Activated naive CD4-positive, alpha-beta T cell treated with anti-CD3 and anti-CD28 coated beads, Interleukin-2, amount 50 U/mL, for 72 hours (primary cell): ENCODE measurements around the gene C1QC. TPM values are rescaled to one million over a fixed set of nuclear protein-coding genes. Genes with fewer than 3 reads are reported as not detected.

ENCODE experiments used
- ATAC-seq, 2 donors: fragments of 150-1000 bp; cut with Tn5 transposase; 2 replicates each; pipeline ENCODE4 v1.10.0; 2021; ENCODE audit warnings: mild to moderate bottlenecking in 2 of 2, moderate library complexity in 2 of 2
- DNase-seq, 2 donors: peaks; one replicate each; pipeline ENCODE4 v3.0.0; 2021 to 2022; ENCODE audit warnings: low spot score in 2 of 2
- H3K27ac Mint-ChIP-seq, 2 donors: one replicate each; pipeline ENCODE4 v1.8.0; 2022; ENCODE audit warnings: mild to moderate bottlenecking in 2 of 2, mixed read lengths in 2 of 2
- H3K36me3 Mint-ChIP-seq, 2 donors: one replicate each; pipeline ENCODE4 v1.8.0; 2022; ENCODE audit warnings: mixed read lengths in 2 of 2
- H3K9me3 Mint-ChIP-seq, 2 donors: one replicate each; pipeline ENCODE4 v1.8.0; 2022; ENCODE audit warnings: mixed read lengths in 2 of 2
- total RNA-seq, 2 donors: library from RNA; stranded (reverse); gene quantifications; one replicate each; pipeline ENCODE4 v1.2.3, GENCODE V29; 2022

Gene C1QC
- total RNA-seq, 2 donors from 2014 or later, result not detected

DNA sequence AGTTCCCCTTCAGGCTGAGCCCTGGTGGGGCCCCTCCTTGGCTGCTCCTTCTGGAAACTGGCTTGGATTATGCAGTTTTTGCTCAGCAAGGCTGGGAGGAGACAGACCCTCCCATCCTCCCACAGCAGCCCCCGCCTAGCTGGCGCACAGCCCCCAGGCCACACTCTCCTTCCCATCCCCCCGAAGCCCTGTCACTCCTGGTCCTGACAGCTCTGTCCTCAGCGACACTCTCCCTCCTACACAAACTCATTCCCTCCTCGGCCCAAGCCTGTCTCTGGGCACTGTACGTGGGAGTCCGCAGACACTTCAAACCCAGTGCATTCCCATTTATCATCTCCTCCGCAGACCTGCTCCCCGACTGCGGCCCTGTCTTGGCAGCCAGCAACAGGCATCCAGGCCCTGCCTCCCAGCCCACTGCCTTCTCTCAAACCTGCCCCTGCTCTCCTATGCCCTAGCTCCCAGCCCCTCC, 42.2 kb downstream of the C1QC start:
- DNase-seq (no peak), ATAC-seq (no peak)
- Mint-ChIP-seq H3K36me3 (no peaks in the 10 kb centered on the region), H3K9me3 (no peaks in the 10 kb centered on the region), H3K27ac (no peak overlapping the region)

DNA sequence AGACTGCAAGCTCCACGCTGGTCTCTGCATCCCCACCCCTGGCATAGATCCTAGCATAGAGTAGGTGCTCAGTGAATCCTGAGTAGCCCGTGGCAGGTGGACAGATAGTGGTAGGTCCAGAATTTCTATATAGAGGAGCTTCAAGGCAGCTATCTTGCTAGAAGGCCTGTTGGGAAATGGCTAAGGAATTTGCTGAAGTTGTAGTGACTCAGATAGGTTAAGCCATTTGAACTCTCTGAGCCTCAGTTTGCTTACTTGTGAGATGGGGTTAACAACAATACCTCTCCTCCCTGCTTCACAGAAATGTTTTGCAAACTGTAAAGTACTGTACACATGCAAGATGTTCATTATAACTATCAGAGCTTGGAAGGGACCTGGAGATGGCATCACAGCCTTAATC, 43.8 kb downstream of the C1QC start:
- no peaks in the 10 kb centered on the region for H3K9me3 Mint-ChIP-seq
- DNase-seq (no peak), ATAC-seq (no peak)
- no peaks in the 10 kb centered on the region for H3K36me3 Mint-ChIP-seq
- no peak overlapping the region for H3K27ac Mint-ChIP-seq

DNA sequence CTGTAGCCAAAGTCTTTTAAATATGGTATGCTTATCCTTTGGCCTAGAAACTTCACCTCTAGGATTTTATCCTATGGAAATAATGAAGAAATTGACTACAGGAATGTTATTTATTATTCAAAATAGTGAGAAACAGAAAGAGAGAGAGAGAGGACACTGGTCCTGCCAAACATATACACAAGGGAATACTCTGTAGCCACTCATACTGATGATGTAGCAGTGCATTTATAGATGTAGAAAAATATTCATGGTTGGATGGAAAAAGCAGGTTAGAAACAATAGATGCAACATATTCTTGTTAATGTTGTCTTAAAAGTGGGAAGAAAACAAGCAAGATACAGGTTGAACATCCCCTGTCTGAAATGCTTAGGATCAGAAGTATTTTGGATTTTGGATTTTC, 45.0 kb downstream of the C1QC start:
- DNase-seq (no peak), ATAC-seq (no peak)
- Mint-ChIP-seq H3K27ac (no peak overlapping the region), H3K9me3 (no peaks in the 10 kb centered on the region), H3K36me3 (no peaks in the 10 kb centered on the region)

DNA sequence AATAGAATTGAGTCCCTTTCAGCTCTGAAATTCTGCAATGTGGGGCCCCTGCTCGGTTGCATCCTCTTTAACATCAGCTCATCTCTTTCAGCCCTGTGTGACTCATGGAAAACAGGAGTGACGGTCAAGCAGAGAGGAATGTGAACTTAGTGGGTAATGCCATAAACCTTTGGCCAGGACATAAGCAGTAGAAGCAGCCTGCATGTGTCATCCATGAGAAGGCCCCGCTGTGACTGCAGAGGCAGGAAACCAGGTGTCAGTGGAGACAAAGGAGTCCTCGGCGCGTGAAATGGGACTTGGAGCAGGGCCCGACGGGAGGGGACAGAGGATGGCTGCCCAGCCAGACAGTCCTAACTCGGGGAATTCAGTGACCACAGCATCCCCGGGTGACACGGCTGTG, 46.1 kb downstream of the C1QC start:
- Mint-ChIP-seq H3K9me3 (no peaks in the 10 kb centered on the region), H3K36me3 (no peaks in the 10 kb centered on the region), H3K27ac (no peak overlapping the region)
- DNase-seq, result no peak
- no peak for ATAC-seq

DNA sequence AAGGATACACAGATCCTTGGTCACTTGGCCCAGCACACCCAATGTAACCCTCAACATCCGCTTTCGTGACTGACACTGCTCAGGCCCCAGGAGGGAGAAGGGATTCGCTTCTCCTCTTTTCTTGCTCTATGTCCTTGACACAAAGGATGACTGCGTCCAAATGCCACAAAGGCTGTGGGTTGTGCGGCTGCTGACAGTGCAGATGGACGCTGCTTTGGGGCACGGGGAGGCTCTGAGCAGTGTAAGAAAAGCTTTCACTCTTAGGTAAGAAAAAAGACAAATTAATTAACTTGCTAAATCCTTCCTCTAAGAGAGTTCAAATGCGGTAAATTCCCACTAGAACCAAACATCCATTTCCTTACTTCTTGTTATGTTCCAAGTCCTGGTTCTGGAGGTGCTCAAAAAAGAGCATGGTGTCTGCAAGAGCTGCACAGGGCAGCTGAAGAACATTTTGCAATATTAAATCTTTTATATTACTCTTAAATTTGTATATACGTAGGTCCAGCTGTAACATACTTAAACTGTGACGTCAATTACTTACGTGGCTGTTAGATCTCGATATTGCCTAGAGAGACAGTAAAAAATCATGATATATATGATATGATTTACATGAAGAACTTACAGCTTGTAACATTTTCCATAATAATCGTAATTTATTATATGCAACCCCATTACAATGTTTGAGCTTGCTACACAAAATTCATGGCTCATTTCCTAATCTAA, 47.8 kb downstream of the C1QC start:
- DNase-seq (no peak), ATAC-seq (no peak)
- Mint-ChIP-seq H3K9me3 (no peaks in the 10 kb centered on the region), H3K27ac (no peak overlapping the region), H3K36me3 (no peaks in the 10 kb centered on the region)

DNA sequence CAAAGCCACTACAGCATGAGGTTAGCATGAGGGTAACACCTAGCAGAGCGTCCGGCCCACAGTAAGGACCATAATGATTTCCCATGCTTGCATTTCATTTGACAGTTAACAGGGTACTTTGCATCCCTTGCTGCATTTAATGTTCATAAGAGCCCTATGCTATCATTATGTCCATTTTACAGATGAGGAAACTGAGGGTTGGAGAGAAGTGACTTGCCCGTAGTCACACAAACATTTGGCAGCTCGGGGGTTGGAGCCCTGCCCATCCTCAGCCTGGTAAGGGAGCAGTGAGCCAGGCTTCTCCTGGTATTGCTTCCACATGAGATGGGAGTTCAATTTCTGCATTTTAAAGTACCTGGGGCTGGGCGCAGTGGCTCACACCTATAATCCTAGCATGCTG, 50.7 kb downstream of the C1QC start:
- Mint-ChIP-seq H3K36me3 (no peaks in the 10 kb centered on the region), H3K27ac (no peak overlapping the region), H3K9me3 (no peaks in the 10 kb centered on the region)
- DNase-seq (no peak), ATAC-seq (no peak)

DNA sequence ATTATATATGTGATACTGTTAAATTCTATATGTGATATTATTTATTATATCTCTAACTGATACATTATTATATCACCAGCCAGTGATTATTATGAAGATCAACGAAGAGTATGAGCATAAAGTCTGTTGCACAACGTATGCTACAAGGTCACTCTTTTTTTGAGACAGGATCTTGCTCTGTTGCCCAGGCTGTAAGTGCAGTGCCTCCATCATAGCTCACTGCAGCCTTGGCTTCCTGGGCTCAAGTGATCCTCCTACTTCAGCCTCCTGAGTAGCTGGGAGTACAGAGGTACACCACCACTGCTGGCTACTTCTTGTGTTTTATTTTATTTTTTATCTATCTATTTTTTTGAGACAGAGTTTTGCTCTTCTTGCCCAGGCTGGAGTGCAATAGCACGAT, 53.2 kb downstream of the C1QC start:
- Mint-ChIP-seq H3K36me3 (no peaks in the 10 kb centered on the region), H3K27ac (no peak overlapping the region), H3K9me3 (no peaks in the 10 kb centered on the region)
- DNase-seq (no peak), ATAC-seq (no peak)

Other genes with a start within 250 kb of the C1QC start
- gene ZBTB40, start 191.8 kb upstream of the C1QC start, total RNA-seq, result 10 to 100 TPM; 15.9 to 16.3 TPM
- gene EPHA8, start 80.1 kb upstream of the C1QC start, total RNA-seq, result not detected
- not detected for gene C1QA, start 7.0 kb upstream of the C1QC start, total RNA-seq
- not detected for gene C1QB, start 9.6 kb downstream of the C1QC start, total RNA-seq
- gene EPHB2, start 67.2 kb downstream of the C1QC start, total RNA-seq, result not detected